Kidney (tissue), 14 donors: Measurements from ENCODE around the gene PARD6G. TPM values are rescaled to one million over a fixed set of nuclear protein-coding genes. Genes with fewer than 3 reads are reported as not detected.
A peak's percentile ranks its signal among the peaks of the same experiment; 100 is the strongest.

Experiments used
- DNase-seq, 5 donors: peaks; one replicate each; pipeline ENCODE4 v3.0.0-alpha.2; 2013 to 2020
- FAIRE-seq: peaks from 2 replicates; lab custom pipeline; 2012; peaks lifted over from hg19 to GRCh38; lab: Jason Lieb, UNC
- H3K27ac ChIP-seq, 2 donors: one replicate each; pipeline ENCODE4 v1.7.0; 2013; ENCODE audit warnings: low read depth in 2 of 2, low read length in 2 of 2, inconsistent platforms in 1 of 2
- H3K27me3 ChIP-seq: one replicate; pipeline ENCODE4 v1.7.1; 2013; ENCODE audit warnings: low read length, inconsistent platforms; ENCODE audit not compliant: control insufficient read depth, insufficient read depth
- H3K36me3 ChIP-seq, 3 donors: one replicate each; pipeline versions ENCODE4 v1.7.0 to v1.7.1; 2013; ENCODE audit warnings: low read length in 3 of 3, control low read depth in 1 of 3, inconsistent platforms in 1 of 3; ENCODE audit not compliant: insufficient read depth in 3 of 3, control insufficient read depth in 2 of 3
- H3K4me1 ChIP-seq, 3 donors: one replicate each; pipeline versions ENCODE4 v1.7.0 to v1.7.1; 2013; ENCODE audit warnings: low read length in 3 of 3, inconsistent platforms in 1 of 3, low read depth in 1 of 3; ENCODE audit not compliant: control insufficient read depth in 2 of 3, insufficient read depth in 2 of 3
- H3K4me3 ChIP-seq, 3 donors: one replicate each; pipeline versions ENCODE4 v1.7.0 to v1.8.1; 2013; ENCODE audit warnings: low read length in 3 of 3, control low read depth in 1 of 3, inconsistent platforms in 1 of 3
- H3K9ac ChIP-seq, 3 donors: one replicate each; pipeline versions ENCODE4 v1.7.0 to v1.7.1; 2013; ENCODE audit warnings: low read length in 3 of 3, control low read depth in 1 of 3, inconsistent platforms in 1 of 3
- H3K9me3 ChIP-seq, 3 donors: one replicate each; pipeline versions ENCODE4 v1.7.0 to v1.7.1; 2013; ENCODE audit warnings: low read length in 3 of 3, control low read depth in 1 of 3, inconsistent platforms in 1 of 3; ENCODE audit not compliant: control insufficient read depth in 2 of 3, insufficient read depth in 1 of 3
- intact Hi-C: fragments of 100-400 bp; cut with DNase I; formaldehyde crosslinking; loops from one replicate; pipeline ENCODE4 v1.11.1; 2022
- polyA plus RNA-seq: library from polyadenylated mRNA; stranded (reverse); fragments of 350-450 nt; fragmentation: Illumina TruSeq; extraction: RNeasy Lipid Tissue Mini Kit (QIAGEN cat#74804); gene quantifications from one replicate; pipeline ENCODE4 v1.2.3, GENCODE V29; 2014; ENCODE audit warnings: low read depth, low replicate concordance; ENCODE audit not compliant: insufficient read depth
- total RNA-seq: library from RNA; stranded (reverse); fragmentation: NEBNext Ultra II Directional; extraction: Animal tissue kit (Norgen Biotek cat#: 25700); gene quantifications from one replicate; pipeline ENCODE4 v1.2.1, GENCODE V29; 2021
- TF ChIP-seq, protein P1 (sequence below): IDR thresholded peaks from 3 replicates; pipeline ENCODE4 v1.5.1; 2012; ENCODE audit warnings: mild to moderate bottlenecking, moderate library complexity, borderline replicate concordance; ENCODE audit not compliant: insufficient read depth; ENCODE audit errors: extremely low read depth
- donor health status: control.
- donor health status: control.
- donor health status: control.
- donor health status: control.
- donor health status: control.
- donor health status: DM: yes; HTN: yes; CAD: no.
- donor health status: Normal renal cell carcinoma (clear cell type).

Gene PARD6G
- total and polyA plus RNA-seq, 2 donors from 2014 or later = 1.9 to 10.7 TPM

- TF ChIP-seq, protein P1, sequence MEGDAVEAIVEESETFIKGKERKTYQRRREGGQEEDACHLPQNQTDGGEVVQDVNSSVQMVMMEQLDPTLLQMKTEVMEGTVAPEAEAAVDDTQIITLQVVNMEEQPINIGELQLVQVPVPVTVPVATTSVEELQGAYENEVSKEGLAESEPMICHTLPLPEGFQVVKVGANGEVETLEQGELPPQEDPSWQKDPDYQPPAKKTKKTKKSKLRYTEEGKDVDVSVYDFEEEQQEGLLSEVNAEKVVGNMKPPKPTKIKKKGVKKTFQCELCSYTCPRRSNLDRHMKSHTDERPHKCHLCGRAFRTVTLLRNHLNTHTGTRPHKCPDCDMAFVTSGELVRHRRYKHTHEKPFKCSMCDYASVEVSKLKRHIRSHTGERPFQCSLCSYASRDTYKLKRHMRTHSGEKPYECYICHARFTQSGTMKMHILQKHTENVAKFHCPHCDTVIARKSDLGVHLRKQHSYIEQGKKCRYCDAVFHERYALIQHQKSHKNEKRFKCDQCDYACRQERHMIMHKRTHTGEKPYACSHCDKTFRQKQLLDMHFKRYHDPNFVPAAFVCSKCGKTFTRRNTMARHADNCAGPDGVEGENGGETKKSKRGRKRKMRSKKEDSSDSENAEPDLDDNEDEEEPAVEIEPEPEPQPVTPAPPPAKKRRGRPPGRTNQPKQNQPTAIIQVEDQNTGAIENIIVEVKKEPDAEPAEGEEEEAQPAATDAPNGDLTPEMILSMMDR = no peak
- no peak overlapping the region for H3K27ac ChIP-seq
- no peaks in the 10 kb centered on the region for H3K9me3 ChIP-seq
- H3K4me1 ChIP-seq = no peaks in the 10 kb centered on the region
- FAIRE-seq = no peak
- intact Hi-C loops = no loop called here
- no peaks in the 10 kb centered on the region for H3K36me3 ChIP-seq
- no peak overlapping the region for H3K9ac ChIP-seq
- peak in 2 of 5 donors; percentile 11 to 13 for DNase-seq
- H3K27me3 ChIP-seq = no peaks in the 10 kb centered on the region
- no peak overlapping the region for H3K4me3 ChIP-seq
Measured at GRCh38 chr18:80210312-80211083, 36.8 kb downstream of the PARD6G start.

DNA sequence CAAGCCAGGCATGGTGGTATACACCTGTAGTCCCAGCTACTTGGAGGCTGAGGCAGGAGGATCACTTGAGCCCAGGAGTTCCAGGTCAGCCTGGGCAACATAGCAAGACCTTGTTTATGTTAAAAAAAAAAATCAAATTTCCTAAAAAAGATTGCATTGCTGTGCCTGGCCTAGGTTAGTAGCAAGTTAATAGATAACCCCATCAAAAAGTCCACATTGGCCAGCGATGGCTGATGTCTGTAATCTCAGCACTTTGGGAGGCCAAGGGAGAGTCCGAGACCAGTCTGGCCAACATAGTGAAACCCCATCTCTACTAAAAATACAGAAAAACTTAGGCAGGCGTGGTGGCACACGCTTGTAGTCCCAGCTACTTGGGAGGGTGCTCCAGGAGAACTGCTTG lies 38.7 kb downstream of the PARD6G start:
- TF ChIP-seq, protein P1 = no peak
- no peaks in the 10 kb centered on the region for H3K36me3 ChIP-seq

GRCh38 chr18:80205294-80205693 lies 42.0 kb downstream of the PARD6G start:
- Histone ChIP-seq H3K4me1 (no peaks in the 10 kb centered on the region), H3K36me3 (no peaks in the 10 kb centered on the region), H3K4me3 (no peak overlapping the region), H3K27me3 (no peaks in the 10 kb centered on the region), H3K9me3 (no peaks in the 10 kb centered on the region), H3K9ac (no peak overlapping the region), H3K27ac (no peak overlapping the region)
- intact Hi-C loops = no loop called here
- FAIRE-seq (no peak), DNase-seq (peak in 1 of 5 donors; percentile 9)
- TF ChIP-seq, protein P1 = no peak

More for the DNA sequence above, 38.7 kb downstream of the PARD6G start:
- intact Hi-C loops = no loop called here
- FAIRE-seq = no peak
- H3K27me3 ChIP-seq = no peaks in the 10 kb centered on the region
- H3K27ac ChIP-seq = no peak overlapping the region
- H3K4me3 ChIP-seq = no peak overlapping the region
- no peak overlapping the region for H3K9ac ChIP-seq
- DNase-seq = no peak
- H3K9me3 ChIP-seq = no peaks in the 10 kb centered on the region
- H3K4me1 ChIP-seq = no peaks in the 10 kb centered on the region
